Fibroblast of the aortic adventitia (primary cell): ENCODE results near the gene SFTPD. TPM values are rescaled to one million over a fixed set of nuclear protein-coding genes. Genes with fewer than 3 reads are reported as not detected.
"Not testable (repeated sequence)": the region's sequence is repeated elsewhere in the genome, so short reads cannot be mapped to it uniquely, and the experiment has no call there.

ENCODE experiments used
- DNase-seq: peaks from one replicate; pipeline ENCODE4 v3.0.0-alpha.2; 2010; ENCODE audit warnings: low read depth
- H3K4me3 ChIP-seq: 2 replicates; pipeline ENCODE4 v1.5.1; 2011; ENCODE audit warnings: low read depth, mild to moderate bottlenecking, control low read depth, low read length, moderate library complexity
- total RNA-seq: library from RNA; depleted of rRNA; stranded (reverse); fragments of >200 nt; gene quantifications from 2 replicates; pipeline ENCODE4 v1.2.3, GENCODE V29; 2012; ENCODE audit warnings: low replicate concordance
- TF ChIP-seq, protein P1 (sequence below): IDR thresholded peaks from 2 replicates; pipeline ENCODE4 v1.5.1; 2011; ENCODE audit warnings: mild to moderate bottlenecking, low read length, control low read depth, inconsistent platforms; ENCODE audit not compliant: insufficient read depth

The SFTPD gene
- total RNA-seq, 1 donor, result not detected

DNA sequence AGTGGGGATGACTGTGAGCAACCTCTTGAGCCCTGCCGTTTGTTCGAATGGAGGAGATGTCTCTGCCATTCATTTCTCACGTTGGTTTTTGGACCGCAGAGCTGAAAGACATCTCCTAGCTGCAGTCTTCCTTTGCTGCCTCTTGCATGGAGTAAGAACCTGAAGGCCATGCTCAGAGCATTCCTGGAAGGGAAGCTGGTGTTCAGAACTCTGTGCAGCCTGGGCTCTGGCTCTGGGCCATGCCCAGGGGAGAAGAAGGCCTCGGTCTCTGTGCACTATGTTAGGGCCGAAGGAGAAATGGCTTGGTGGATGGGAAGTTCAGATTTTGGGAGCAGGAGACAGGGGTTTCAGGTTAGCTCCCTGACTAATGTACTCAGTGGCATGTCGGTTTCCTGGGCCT, 22.9 kb downstream of the SFTPD start:
- no peak for DNase-seq
- no peak overlapping the region for H3K4me3 ChIP-seq
- TF ChIP-seq, protein P1, sequence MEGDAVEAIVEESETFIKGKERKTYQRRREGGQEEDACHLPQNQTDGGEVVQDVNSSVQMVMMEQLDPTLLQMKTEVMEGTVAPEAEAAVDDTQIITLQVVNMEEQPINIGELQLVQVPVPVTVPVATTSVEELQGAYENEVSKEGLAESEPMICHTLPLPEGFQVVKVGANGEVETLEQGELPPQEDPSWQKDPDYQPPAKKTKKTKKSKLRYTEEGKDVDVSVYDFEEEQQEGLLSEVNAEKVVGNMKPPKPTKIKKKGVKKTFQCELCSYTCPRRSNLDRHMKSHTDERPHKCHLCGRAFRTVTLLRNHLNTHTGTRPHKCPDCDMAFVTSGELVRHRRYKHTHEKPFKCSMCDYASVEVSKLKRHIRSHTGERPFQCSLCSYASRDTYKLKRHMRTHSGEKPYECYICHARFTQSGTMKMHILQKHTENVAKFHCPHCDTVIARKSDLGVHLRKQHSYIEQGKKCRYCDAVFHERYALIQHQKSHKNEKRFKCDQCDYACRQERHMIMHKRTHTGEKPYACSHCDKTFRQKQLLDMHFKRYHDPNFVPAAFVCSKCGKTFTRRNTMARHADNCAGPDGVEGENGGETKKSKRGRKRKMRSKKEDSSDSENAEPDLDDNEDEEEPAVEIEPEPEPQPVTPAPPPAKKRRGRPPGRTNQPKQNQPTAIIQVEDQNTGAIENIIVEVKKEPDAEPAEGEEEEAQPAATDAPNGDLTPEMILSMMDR, result no peak

DNA sequence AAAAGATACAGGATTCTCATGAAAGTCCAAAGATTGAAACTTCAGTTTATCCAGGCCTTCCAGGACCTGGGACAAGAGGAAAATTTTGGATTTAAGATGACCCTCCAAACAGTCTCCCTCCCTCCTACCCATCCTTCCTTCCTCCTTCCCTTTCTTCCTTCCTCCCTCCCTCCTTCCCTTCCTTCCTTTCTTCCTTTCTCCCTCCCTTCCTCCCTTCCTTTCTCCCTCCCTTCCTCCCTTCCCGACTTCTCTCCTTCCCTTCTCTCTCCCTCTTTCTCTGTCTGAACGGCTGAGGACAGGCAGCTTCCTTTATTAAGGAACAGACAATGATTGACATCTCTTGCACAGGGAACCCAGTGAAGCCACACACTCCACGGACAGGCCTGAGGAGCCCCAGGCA, 23.3 kb downstream of the SFTPD start:
- DNase-seq, result no peak
- no peak overlapping the region for H3K4me3 ChIP-seq
- TF ChIP-seq, protein P1, result no peak

DNA sequence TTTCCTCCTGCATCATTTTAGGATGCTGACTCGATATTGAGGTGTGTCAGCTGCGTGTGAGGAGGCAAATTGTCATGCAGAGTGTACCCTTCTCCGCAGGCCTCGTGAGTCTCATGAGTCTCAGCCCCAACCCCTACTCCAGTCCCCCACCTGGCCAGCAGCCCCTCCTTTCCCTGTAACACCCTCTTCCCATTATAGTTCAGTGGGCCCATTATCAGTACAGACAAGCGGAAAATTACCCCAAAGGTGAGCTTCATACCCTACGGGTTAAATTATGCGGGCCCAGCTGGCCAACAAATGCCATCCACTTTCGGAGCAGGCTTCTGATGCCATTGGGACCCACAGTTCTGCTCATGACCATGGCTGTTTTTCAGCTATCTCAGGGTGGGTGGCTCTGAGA, 25.2 kb downstream of the SFTPD start:
- no peak overlapping the region for H3K4me3 ChIP-seq
- TF ChIP-seq, protein P1, result no peak
- no peak for DNase-seq

DNA sequence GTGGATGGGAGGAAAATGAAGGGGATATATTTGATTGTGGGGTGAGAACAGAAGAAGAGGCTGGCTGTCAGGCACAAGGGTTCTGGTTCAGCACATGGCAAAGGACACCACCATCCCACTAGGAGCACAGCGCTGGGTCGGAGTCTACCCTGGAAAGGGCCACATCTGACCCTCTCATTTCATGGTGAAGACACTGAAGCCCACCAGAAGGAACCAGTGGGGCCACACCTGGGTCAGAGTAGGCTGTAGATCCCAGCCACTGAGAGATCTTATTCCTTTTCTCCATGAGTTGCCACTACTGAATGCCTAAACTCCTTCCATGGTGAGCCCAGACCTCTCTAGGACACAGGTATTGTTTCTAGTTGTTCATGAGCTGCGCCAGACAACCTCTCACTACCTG, 25.8 kb downstream of the SFTPD start:
- no peak overlapping the region for H3K4me3 ChIP-seq
- TF ChIP-seq, protein P1, result no peak
- DNase-seq, result no peak

DNA sequence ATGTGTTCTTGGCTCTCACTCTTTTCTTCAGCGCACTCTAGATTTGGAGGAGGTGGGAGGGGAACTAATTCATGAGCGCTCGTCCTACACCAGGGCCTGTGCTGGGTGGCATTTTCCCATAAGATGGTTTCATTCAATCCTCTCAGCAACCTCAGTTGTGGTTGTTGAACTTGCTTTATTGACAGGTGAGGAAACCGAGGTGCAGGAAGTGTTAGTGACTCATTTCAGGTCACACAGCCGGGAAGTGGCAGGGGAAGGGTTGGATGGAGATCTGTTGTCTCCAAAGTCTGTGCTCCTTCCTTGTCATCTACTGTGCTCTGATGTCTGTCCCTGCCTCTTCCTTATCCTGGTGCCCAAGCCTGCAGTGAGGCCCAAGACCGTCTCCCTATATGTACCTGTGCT, 26.9 kb downstream of the SFTPD start:
- DNase-seq, result not testable (repeated sequence)

DNA sequence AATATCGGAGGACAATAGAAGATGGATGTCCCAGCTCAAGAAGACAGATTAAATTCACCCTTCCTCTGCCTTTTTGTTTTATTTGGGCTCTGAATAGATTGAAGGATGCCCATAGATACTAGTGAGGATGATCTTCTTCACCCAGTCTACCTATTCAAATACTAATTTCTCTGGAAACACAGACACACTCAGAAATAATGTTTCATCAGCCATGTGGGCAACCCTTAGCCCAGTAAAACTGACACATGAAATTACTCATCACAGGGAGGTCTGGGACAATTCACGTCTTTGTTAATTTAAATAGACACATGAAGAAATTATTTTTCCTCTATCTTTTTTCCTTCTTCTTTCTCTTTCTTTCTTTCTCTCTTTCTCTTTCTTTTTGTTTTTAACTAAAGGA, 33.1 kb downstream of the SFTPD start:
- not testable (repeated sequence) for DNase-seq, H3K4me3 ChIP-seq

More for the DNA sequence above, 26.9 kb downstream of the SFTPD start:
- H3K4me3 ChIP-seq, result not testable (repeated sequence)

DNA sequence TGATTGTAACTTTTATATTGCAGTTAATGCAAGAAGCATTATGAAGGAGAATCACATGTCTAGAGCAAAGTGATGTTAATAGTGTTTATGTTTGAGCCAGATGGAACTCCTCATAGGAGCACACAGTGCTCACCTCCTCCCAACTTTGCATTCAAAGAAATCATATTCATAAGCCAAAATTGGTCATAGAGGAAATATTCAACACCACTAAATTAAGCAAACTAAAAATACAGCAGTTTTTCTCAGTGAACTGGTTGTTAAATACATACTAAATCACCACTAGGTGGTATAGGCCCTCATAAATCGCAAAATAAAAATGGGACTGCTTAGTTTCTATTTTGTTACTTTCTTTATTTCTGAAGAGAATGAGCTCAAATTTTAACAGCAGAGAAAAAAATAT, 34.4 kb downstream of the SFTPD start:
- TF ChIP-seq, protein P1, result peak; percentile 31
- peak; percentile 40 for DNase-seq

DNA sequence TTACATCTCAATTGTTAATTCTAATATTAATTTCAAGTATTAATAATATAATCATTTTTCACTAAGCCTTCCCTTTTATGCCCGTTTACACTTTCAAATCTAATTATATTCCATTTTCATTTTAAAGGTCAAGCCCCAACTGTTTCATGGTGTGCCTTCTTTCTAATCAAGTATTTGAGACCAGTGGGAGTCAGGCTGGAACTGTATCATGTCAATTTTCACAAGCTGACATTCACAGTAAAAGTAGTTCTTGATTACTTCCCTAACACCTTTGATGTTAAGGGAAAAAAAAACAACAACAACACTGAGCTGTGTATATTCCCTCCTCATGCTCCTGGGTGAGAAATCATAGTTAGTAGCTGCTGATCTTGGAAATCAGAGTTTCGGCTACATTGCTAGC, 38.1 kb downstream of the SFTPD start:
- no peak overlapping the region for H3K4me3 ChIP-seq
- TF ChIP-seq, protein P1, result no peak
- DNase-seq, result no peak

More for the DNA sequence above, 34.4 kb downstream of the SFTPD start:
- not testable (repeated sequence) for H3K4me3 ChIP-seq
